Right atrium auricular region (tissue), 2 donors: ENCODE results near the gene MAN1C1. TPM values are rescaled to one million over a fixed set of nuclear protein-coding genes. Genes with fewer than 3 reads are reported as not detected.

Source experiments
- DNase-seq: peaks from one replicate; pipeline ENCODE4 v3.0.0-alpha.2; 2019; ENCODE audit warnings: low spot score
- H3K27ac ChIP-seq, 2 donors: fragments of 200-600 bp; sonication (generic); 1 replicate in 1 of 2; 2 replicates in 1 of 2; pipeline ENCODE4 v1.5.1; 2016 to 2019
- H3K27me3 ChIP-seq, 2 donors: fragments of 200-600 bp; sonication (generic); one replicate each; pipeline versions ENCODE4 v1.5.1 to v1.6.0; 2017 to 2019
- H3K36me3 ChIP-seq: fragments of 200-600 bp; sonication (generic); one replicate; pipeline ENCODE4 v1.5.1; 2016
- H3K4me1 ChIP-seq, 2 donors: fragments of 200-600 bp; sonication (generic); one replicate each; pipeline versions ENCODE4 v1.5.1 to v1.6.0; 2017 to 2019
- H3K4me3 ChIP-seq, 2 donors: fragments of 200-600 bp; sonication (generic); 1 replicate in 1 of 2; 2 replicates in 1 of 2; pipeline ENCODE4 v1.5.1; 2017 to 2019; ENCODE audit warnings: mild to moderate bottlenecking in 1 of 2, moderate library complexity in 1 of 2
- H3K9me3 ChIP-seq, 2 donors: fragments of 200-600 bp; sonication (generic); one replicate each; pipeline ENCODE4 v1.5.1; 2019
- total RNA-seq, 2 donors: library from RNA; depleted of rRNA; stranded (reverse); fragments of >200 nt; gene quantifications; one replicate each; pipeline ENCODE4 v1.1.0, GENCODE V29; 2016
- TF ChIP-seq, protein P1 (sequence below), 2 donors: fragments of 200-600 bp; sonication (generic); IDR thresholded peaks; one replicate each; pipeline ENCODE4 v1.5.1; 2019; ENCODE audit warnings: antibody characterized with exemption in 2 of 2

The MAN1C1 gene
- total RNA-seq, 2 donors from 2014 or later: 9.4 to 13.6 TPM

DNA sequence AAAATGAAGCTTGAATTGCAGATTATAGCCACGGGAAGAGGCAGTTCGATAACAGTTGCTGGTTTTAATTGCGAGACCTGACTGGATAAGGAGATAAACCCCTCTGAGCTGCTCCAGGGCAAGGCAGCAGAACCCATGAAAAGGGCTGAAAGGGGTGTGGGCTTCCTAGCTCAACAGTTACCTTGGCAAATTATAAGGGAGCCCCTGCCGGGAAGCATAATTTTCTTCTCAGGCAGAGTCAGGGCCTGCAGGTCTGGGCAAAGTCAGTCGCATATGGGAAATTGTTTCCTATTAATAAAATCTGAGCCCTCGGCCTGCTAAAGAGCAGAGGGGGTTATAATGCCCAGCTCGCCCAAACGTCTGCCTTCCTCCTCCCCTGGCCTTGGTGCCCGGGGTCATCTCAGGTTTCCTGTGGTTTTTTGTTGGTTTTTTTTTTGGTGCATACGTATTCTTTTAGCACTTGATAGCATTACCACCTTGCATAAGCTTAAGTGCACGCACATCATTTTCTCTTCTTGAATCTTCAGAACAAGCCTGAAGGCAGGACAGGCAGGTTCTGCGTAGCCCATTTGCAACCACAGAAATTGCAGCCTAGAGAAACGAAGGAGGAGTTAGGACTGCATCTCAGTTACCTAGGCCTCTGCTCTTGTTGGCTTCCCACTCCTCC is 149.5 kb downstream of the MAN1C1 start:
- H3K27ac ChIP-seq: no peak overlapping the region
- H3K4me3 ChIP-seq: no peak overlapping the region
- no peaks in the 10 kb centered on the region for H3K27me3 ChIP-seq
- H3K9me3 ChIP-seq: no peaks in the 10 kb centered on the region
- TF ChIP-seq, protein P1, sequence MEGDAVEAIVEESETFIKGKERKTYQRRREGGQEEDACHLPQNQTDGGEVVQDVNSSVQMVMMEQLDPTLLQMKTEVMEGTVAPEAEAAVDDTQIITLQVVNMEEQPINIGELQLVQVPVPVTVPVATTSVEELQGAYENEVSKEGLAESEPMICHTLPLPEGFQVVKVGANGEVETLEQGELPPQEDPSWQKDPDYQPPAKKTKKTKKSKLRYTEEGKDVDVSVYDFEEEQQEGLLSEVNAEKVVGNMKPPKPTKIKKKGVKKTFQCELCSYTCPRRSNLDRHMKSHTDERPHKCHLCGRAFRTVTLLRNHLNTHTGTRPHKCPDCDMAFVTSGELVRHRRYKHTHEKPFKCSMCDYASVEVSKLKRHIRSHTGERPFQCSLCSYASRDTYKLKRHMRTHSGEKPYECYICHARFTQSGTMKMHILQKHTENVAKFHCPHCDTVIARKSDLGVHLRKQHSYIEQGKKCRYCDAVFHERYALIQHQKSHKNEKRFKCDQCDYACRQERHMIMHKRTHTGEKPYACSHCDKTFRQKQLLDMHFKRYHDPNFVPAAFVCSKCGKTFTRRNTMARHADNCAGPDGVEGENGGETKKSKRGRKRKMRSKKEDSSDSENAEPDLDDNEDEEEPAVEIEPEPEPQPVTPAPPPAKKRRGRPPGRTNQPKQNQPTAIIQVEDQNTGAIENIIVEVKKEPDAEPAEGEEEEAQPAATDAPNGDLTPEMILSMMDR (IDR thresholded peaks at IDR 0.05): no peak
- H3K4me1 ChIP-seq: peaks cover 0 to 22% of the 10 kb centered on the region in 2 donors
- no peak for DNase-seq
- H3K36me3 ChIP-seq: no peaks in the 10 kb centered on the region

DNA sequence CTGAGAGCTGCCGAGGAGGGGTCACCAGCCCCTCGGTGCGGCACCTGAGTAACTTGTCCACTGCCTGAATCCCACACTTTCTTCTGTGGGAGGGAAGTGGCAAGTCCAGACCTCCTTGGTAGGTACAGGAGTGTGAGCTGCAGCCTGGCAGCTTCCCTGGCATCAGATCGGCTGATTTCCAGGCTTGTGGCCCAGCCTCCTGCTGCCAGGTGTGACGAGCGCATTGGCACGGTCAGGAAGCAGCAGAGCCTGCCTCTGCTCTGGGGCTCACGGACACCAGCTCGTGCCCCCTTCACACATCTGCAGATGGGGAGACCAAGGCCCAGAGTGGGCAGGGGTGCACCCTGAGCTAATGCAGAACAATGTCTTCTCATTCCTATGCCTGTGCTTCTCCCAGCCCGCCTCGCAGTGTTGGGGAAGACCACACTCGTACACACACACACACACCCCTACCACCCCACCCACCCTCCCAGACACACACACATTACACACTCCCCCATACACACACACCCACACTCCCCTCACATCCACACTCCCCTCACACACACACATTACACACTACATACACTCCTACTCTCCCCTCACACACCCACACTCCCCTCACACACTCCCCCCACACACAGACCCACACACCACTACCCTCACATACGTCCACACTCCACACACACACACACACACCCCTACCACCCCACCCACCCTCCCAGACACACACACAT is 150.3 kb downstream of the MAN1C1 start:
- no peak for DNase-seq

DNA sequence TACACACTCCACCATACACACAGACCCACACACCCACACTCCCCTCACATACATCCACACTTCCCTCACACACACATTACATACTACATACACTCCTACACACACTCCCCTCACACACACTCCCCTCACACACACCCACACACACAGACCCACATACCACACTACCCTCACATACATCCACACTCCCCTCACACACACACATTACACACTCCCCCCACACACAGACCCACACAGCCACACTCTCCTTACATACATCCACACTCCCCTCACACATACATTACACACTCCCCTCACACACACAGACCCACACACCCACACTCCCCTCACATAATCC is 150.8 kb downstream of the MAN1C1 start:
- no peak overlapping the region for H3K4me3 ChIP-seq
- H3K4me1 ChIP-seq: peaks cover 0 to 32% of the 10 kb centered on the region in 2 donors
- no peaks in the 10 kb centered on the region for H3K9me3 ChIP-seq
- TF ChIP-seq, protein P1 (IDR thresholded peaks at IDR 0.05): no peak
- H3K27me3 ChIP-seq: no peaks in the 10 kb centered on the region
- no peak overlapping the region for H3K27ac ChIP-seq
- no peak for DNase-seq
- no peaks in the 10 kb centered on the region for H3K36me3 ChIP-seq

More for the DNA sequence above, 150.3 kb downstream of the MAN1C1 start:
- TF ChIP-seq, protein P1 (IDR thresholded peaks at IDR 0.05): no peak
- Histone ChIP-seq H3K9me3 (no peaks in the 10 kb centered on the region), H3K36me3 (no peaks in the 10 kb centered on the region), H3K27me3 (no peaks in the 10 kb centered on the region), H3K4me1 (peaks cover 0 to 30% of the 10 kb centered on the region in 2 donors), H3K27ac (no peak overlapping the region), H3K4me3 (no peak overlapping the region)

DNA sequence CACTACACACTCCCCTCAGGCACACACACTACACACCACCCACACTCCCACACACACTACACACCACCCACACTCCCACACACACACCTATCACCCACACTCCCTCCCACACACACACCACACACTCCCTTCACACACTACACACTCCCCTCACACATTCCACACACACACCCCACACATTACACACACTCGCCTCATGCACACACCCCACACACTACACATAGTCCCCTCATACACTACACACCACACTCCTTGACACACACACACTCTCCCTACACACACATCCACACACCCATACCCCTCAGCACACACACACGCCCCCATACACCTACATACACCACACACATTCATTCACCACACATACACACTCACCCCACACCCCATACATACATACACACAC is 152.4 kb downstream of the MAN1C1 start:
- no peak overlapping the region for H3K27ac ChIP-seq
- TF ChIP-seq, protein P1 (IDR thresholded peaks at IDR 0.05): no peak
- no peaks in the 10 kb centered on the region for H3K9me3 ChIP-seq
- no peak for DNase-seq
- no peaks in the 10 kb centered on the region for H3K36me3 ChIP-seq
- no peaks in the 10 kb centered on the region for H3K27me3 ChIP-seq
- H3K4me3 ChIP-seq: no peak overlapping the region
- H3K4me1 ChIP-seq: peaks cover 0 to 32% of the 10 kb centered on the region in 2 donors

DNA sequence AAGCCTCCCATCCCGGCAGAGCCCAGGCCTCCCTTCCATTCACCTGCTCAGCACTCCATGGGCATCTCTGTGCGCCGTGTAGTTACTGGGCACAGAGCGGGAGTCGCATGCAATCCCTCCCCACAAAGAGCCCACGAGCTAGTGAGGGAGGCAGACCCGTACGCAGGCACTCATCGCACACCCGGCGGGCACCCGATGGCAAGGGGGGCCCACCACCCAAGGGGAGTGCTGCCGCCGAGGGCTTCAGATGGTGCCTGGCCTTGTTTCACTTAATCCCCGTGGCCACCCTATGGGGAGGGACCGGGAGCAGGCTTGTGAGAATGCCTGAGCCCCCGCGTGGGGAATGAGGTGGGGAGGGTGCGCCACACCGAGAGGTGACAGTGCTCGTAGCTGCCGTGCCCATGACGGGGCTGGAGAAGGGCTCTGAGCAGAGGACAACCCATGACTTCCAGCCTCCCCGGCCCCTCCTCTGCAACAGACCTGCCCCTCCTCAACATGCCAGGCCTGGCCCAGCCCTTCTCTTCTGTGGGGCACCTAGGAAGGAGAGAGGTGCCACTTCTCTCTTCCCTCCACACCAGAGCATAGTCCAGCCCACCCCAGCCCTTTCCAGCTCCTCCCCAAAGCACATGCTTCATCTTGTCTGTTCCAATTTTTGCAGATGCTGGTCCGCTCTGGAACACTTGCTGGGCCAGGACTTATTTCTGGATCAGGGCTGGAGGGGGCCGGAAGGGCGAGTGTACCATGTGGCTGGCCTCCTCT is 153.2 kb downstream of the MAN1C1 start:
- H3K27me3 ChIP-seq: no peaks in the 10 kb centered on the region
- H3K9me3 ChIP-seq: no peaks in the 10 kb centered on the region
- TF ChIP-seq, protein P1 (IDR thresholded peaks at IDR 0.05): no peak
- peak overlapping the region in 1 of 2 donors; percentile 35 for H3K27ac ChIP-seq
- no peaks in the 10 kb centered on the region for H3K36me3 ChIP-seq
- peaks cover 0 to 32% of the 10 kb centered on the region in 2 donors for H3K4me1 ChIP-seq
- no peak overlapping the region for H3K4me3 ChIP-seq
- no peak for DNase-seq
